GM18505 (cell line): Measurements from ENCODE around the gene OR3A3.
"Not testable (repeated sequence)": the region's sequence is repeated elsewhere in the genome, so short reads cannot be mapped to it uniquely, and the experiment has no call there.

Source experiments
- ATAC-seq: cut with Tn5 transposase; IDR thresholded peaks from one replicate; pipeline ENCODE4 v1.9.1; 2021; ENCODE audit not compliant: unreplicated experiment
- POLR2A ChIP-seq: IDR thresholded peaks from 4 replicates; pipeline ENCODE4 v1.6.1; 2011; ENCODE audit warnings: borderline replicate concordance; ENCODE audit not compliant: insufficient read depth, insufficient read length; ENCODE audit errors: extremely low read depth

OR3A3 gene

DNA sequence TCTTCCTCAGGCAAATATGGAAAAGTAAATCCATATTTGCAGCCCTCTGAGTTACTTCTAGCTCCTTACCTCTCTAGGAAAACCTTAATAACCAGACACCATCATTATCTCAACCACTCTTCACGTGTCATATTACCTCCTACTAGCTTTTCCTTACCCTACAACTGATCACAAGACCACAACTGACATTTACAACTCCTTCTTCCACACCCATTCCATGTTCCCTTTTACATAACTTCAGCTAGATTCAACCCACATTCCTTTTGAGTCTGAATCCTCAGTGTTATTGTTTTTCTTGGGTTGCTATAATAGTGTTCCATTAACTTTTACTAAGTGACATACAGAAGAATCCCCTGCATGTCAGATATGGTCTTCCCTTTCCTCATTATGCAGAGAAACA is 27.2 kb downstream of the OR3A3 start:
- no peak for ATAC-seq
- TF ChIP-seq POLR2A: no peak

DNA sequence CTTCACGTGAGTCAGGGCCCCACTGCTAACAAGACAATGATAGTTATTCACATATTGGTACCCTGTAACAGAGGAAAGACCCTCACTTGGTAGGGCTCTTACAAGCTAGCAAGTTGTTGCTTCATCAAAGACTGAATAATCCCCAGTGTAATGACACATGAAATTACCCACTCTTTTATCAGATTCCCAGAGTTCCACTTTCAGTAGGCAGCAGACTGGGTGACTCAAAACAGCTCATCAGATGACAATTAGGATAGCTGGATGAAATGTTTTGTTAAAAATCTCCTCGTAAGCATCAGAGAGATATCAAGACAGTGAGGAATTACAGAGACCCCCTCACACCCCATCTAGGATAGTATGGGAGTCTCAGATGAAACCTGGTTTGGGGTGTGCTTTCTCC is 29.3 kb downstream of the OR3A3 start:
- no peak for TF ChIP-seq POLR2A
- no peak for ATAC-seq

DNA sequence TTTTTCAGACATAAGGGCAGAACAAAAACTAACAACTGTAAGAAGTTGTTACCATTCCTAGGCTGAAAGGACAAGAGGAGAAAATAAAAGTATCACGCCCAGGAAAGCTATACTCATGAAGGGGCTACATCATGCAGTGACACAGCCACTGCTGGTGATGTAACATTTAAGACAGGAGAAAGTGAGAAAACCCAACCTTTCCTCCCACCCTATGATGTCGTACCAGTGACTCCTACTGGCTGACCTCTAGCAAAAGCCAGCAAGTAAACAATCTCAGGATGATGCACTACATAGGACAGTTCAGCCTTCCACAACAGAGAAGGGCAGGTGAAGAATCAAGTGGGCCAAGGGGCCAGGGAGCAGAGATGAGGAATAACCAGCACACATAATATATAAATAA is 36.5 kb downstream of the OR3A3 start:
- no peak for TF ChIP-seq POLR2A
- ATAC-seq: no peak

DNA sequence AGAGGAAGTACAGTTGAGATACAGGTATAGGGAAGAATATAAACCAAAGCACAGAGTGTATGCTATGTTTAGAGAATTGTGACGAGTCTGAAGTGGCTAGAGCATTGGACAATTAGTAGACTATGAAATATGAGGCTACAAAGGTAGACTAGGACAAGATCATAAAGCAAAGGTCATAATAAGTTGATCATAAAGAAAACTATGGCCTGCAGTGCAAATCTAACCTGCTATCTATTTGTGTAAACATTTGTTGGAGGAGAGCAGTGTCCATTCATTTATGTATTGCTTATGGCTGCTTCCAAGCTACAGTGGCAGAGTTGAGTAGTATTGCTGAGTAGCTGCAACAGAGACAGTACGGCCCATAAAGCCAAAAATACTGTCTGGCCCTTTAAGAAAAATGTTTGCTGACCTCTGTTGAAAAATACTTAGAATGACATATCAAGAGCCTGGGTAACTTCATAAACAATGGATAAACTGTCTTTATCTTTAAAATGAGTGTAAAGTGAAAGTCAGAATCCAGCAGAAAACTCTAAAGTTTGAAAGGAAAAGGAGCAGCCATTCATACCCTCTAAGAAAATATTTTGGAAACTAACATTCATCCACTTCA is 37.0 kb downstream of the OR3A3 start:
- no peak for ATAC-seq
- TF ChIP-seq POLR2A: no peak

DNA sequence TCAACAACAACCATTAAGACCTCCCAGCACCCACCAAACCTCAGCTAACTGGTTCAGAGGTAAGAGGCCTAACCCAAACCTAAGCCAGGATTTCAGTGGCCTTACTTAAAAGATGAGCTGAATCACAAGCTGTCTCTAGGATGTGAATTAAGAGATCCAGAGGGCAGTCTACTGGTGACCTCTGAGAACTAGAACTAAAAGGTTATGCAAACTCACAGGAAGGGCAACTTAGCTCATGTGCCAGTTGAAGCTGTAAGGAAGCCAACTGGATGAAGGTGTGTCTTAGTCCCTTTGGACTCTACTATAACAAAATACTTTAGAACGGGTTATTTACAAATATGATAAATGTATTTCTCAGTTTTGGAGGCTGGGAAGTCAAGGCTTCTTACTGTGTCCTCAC is 55.2 kb downstream of the OR3A3 start:
- not testable (repeated sequence) for ATAC-seq

DNA sequence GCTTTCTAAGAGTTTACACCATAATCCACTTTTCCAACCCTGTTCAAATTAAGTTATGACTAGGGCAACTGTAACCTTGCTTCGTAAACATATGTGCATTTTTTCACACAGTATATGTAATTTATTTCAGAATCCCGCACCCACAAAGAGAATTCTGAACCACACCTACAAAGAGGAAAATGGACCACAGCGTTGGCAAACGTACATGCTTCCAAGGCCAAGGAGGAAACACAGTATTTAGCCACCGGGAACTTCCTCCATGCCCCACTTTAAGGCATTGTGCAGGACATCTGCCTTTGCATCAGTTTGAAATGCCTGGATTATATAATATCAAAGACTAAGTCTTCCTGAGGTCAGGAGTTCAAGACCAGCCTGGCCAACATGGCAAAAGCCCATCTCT is 58.4 kb downstream of the OR3A3 start:
- TF ChIP-seq POLR2A: no peak
- no peak for ATAC-seq

DNA sequence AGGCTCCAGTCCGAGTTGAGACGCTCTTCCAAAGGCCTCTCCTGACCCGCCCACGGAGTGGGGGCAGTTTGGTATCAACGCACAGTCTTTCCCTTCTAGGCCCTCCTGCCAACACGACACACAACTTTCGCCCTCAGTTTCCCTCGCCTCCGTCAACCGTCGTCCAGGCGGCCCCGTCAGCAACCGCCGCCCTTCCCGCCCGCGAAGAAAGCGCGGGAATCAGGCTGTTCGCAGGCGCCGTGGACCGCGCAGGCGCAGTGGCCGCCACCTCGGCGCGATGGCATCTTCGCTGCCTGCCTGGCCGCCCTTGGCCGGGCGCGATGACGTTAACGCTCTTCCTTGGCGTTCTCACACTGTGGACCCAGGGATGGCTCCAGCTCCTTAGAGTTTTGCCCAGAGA is 60.4 kb downstream of the OR3A3 start, which contains the start of gene SPATA22:
Gene SPATA22, minus strand, starts transcription at position 221 of the 400 bp plus-strand sequence. CDS start 2,494 bp downstream, outside the sequence.
- ATAC-seq: no peak

DNA sequence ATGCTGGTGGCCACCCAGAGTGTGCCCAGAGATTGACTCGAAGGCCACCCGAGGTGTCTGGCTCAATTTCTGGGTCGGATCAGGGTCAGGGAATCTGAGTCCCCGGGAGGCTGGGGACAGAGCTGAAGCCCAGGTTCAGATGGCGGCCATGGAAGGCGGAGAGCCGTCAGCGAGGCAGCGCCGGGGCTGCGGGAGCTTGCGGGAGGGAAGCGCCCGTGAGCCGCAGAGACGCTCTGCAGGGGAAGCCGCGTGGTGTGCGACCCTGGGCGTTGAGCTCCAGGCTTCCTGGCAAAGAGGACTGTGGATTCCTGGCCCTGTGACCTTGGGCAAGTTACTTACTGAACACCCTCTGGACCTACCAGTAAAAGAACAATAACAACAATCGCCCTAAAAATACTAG is 61.0 kb downstream of the OR3A3 start:
- ATAC-seq: no peak
- no peak for TF ChIP-seq POLR2A

More for the DNA sequence above, 60.4 kb downstream of the OR3A3 start, which contains the start of gene SPATA22:
- no peak for TF ChIP-seq POLR2A
